ENCODE data around the gene SORCS1. TPM values are rescaled to one million over a fixed set of nuclear protein-coding genes. Genes with fewer than 3 reads are reported as not detected.

The SORCS1 gene
- total RNA-seq, 1 experiment from 2014 or later: 1.7 TPM

GRCh38 chr10:106820579-106820978 lies 343.9 kb downstream of the SORCS1 start:
- no peaks in the 10 kb centered on the region for H3K4me1 ChIP-seq (ENCODE audit: insufficient read depth, low read length)
- WGBS (ENCODE audit: extremely low coverage, insufficient read length, low lambda C conversion rate): no CpG with 5 or more reads among the region's 3 CpGs
- H3K4me1 Mint-ChIP-seq: peaks cover 8 to 15% of the 10 kb centered on the region in 2 experiments

More at GRCh38 chr10:106820579-106820978, 343.9 kb downstream of the SORCS1 start:
- no peaks in the 10 kb centered on the region for H3K79me2 ChIP-seq (ENCODE audit: insufficient read depth, low read length)
- no peak overlapping the region for H3K9ac ChIP-seq (ENCODE audit: extremely low read depth, insufficient read length, low read length)
- no peaks in the 10 kb centered on the region for H3K27me3 ChIP-seq (ENCODE audit: insufficient read depth, low read length)
- H4K5ac ChIP-seq (ENCODE audit: insufficient read length, low read depth, low read length): no peak overlapping the region
- no peaks in the 10 kb centered on the region for H3K23me2 ChIP-seq (ENCODE audit: insufficient read length, low read depth, low read length, poor library complexity, severe bottlenecking)
- no peak overlapping the region for H2BK120ac ChIP-seq (ENCODE audit: low read depth, low read length, poor library complexity, severe bottlenecking)
- H2BK12ac ChIP-seq (ENCODE audit: insufficient read length, low read depth, low read length): no peak overlapping the region
- no peak overlapping the region for H3K27ac Mint-ChIP-seq
- H3T11ph ChIP-seq (ENCODE audit: low read length): no peak overlapping the region
- no peaks in the 10 kb centered on the region for H4K20me1 ChIP-seq (ENCODE audit: control insufficient read depth, insufficient read depth, insufficient read length)
- no peak overlapping the region for H3K56ac ChIP-seq (ENCODE audit: insufficient read length, low read depth, low read length)
- no peak overlapping the region for H3K4me3 Mint-ChIP-seq
- no peak overlapping the region for H3K4ac ChIP-seq (ENCODE audit: low read depth, low read length)
- H3K14ac ChIP-seq (ENCODE audit: insufficient read depth, low read length): no peak overlapping the region
- no peaks in the 10 kb centered on the region for H3K79me1 ChIP-seq (ENCODE audit: insufficient read depth, low read depth, low read length, poor library complexity, severe bottlenecking)
- no peak overlapping the region for H3K23ac ChIP-seq (ENCODE audit: insufficient read length, low read depth, low read length)
- no peak overlapping the region for H3K18ac ChIP-seq (ENCODE audit: insufficient read length, low read depth, low read length)
- H2BK20ac ChIP-seq (ENCODE audit: low read depth, low read length, poor library complexity, severe bottlenecking): no peak overlapping the region
- no peak overlapping the region for H2BK5ac ChIP-seq (ENCODE audit: insufficient read length, low read length)
- DNase-seq: no peak
- H2BK15ac ChIP-seq (ENCODE audit: low read depth, low read length): no peak overlapping the region
- TF ChIP-seq CTCF (conservative IDR thresholded peaks at IDR 0.05): no peak
- H4K8ac ChIP-seq (replicated peaks; ENCODE audit: insufficient read length, low read depth, low read length): no peak overlapping the region
- H3K27me3 Mint-ChIP-seq (ENCODE audit: low read depth): no peaks in the 10 kb centered on the region
- H3K27ac ChIP-seq (ENCODE audit: insufficient read length, low read depth, low read length): no peak overlapping the region
- no peaks in the 10 kb centered on the region for H3K9me3 ChIP-seq (ENCODE audit: control insufficient read depth, low read depth, low read length)
- H3K9me3 Mint-ChIP-seq: no peaks in the 10 kb centered on the region
- H4K91ac ChIP-seq (ENCODE audit: insufficient read length, low read depth, low read length): no peak overlapping the region
- no peaks in the 10 kb centered on the region for H3K36me3 Mint-ChIP-seq (ENCODE audit: insufficient read depth in 1 of 3, low read depth in 3 of 3)
- H3K4me2 ChIP-seq (ENCODE audit: insufficient read depth, insufficient read length, low read length): no peak overlapping the region
- H2AFZ ChIP-seq (ENCODE audit: low read length): no peak overlapping the region
- no peak overlapping the region for H2AK5ac ChIP-seq (ENCODE audit: insufficient read length, low read length)

Data from H9 (cell line).